ENCODE results near the gene PCDHGA12. TPM values are rescaled to one million over a fixed set of nuclear protein-coding genes. Genes with fewer than 3 reads are reported as not detected.

PCDHGA12 gene
- total and polyA plus RNA-seq, 9 donors = 2.0 to 10.4 (median 7.5) TPM

DNA sequence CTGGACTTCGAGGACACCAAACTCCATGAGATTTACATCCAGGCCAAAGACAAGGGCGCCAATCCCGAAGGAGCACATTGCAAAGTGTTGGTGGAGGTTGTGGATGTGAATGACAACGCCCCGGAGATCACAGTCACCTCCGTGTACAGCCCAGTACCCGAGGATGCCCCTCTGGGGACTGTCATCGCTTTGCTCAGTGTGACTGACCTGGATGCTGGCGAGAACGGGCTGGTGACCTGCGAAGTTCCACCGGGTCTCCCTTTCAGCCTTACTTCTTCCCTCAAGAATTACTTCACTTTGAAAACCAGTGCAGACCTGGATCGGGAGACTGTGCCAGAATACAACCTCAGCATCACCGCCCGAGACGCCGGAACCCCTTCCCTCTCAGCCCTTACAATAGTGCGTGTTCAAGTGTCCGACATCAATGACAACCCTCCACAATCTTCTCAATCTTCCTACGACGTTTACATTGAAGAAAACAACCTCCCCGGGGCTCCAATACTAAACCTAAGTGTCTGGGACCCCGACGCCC lies 46.8 kb downstream of the PCDHGA12 start:
- TF ChIP-seq CTCF (IDR thresholded peaks at IDR 0.05) (no peak), POLR2A (IDR thresholded peaks at IDR 0.05) (no peak), EP300 (IDR thresholded peaks at IDR 0.05) (no peak)

GRCh38 chr5:141477815-141478214 lies 47.5 kb downstream of the PCDHGA12 start:
- intact Hi-C loops (cut with DNase I) = loop anchor here in 2 of 4 donors (5.0 kb wide), 3 partner anchors 34 to 84 kb away; no protein-coding TSS in a partner anchor
- peaks cover 17% of the 10 kb centered on the region for H3K4me1 ChIP-seq (ENCODE audit: insufficient read depth)
- no peak overlapping the region for H3K27ac ChIP-seq

More for the DNA sequence above, 46.8 kb downstream of the PCDHGA12 start:
- intact Hi-C loops (cut with DNase I) = loop anchor here in 2 of 4 donors (5.0 kb wide), 3 partner anchors 35 to 85 kb away; no protein-coding TSS in a partner anchor
- Histone ChIP-seq H3K27ac (peak overlapping the region in 1 of 2 donors; percentile 75), H3K27me3 (no peaks in the 10 kb centered on the region), H3K9me3 (no peaks in the 10 kb centered on the region), H3K4me3 (peak overlapping the region; percentile 59), H3K4me1 (ENCODE audit: insufficient read depth) (peaks cover 17% of the 10 kb centered on the region), H3K36me3 (no peaks in the 10 kb centered on the region)
- no peak for DNase-seq
- WGBS, 3 donors = 32 to 34% (median 33%) methylated on average over 24 of the region's 24 CpGs

GRCh38 chr5:141478321-141478945 lies 48.1 kb downstream of the PCDHGA12 start:
- WGBS, 3 donors = 33 to 43% (median 37%) methylated on average over 20 of the region's 20 CpGs
- no peak for TF ChIP-seq POLR2A (IDR thresholded peaks at IDR 0.05)
- no peak for TF ChIP-seq CTCF (IDR thresholded peaks at IDR 0.05)
- no peaks in the 10 kb centered on the region for H3K9me3 ChIP-seq
- peak overlapping the region; percentile 59 for H3K4me3 ChIP-seq
- H3K36me3 ChIP-seq = no peaks in the 10 kb centered on the region
- H3K4me1 ChIP-seq (ENCODE audit: insufficient read depth) = peaks cover 17% of the 10 kb centered on the region
- DNase-seq = peak in 4 of 5 donors; percentile 39 to 62 (median 53)
- H3K27ac ChIP-seq = no peak overlapping the region
- H3K27me3 ChIP-seq = no peaks in the 10 kb centered on the region
- intact Hi-C loops (cut with DNase I) = loop anchor here in 2 of 4 donors (5.0 kb wide), 3 partner anchors 34 to 84 kb away; no protein-coding TSS in a partner anchor

More at GRCh38 chr5:141477815-141478214, 47.5 kb downstream of the PCDHGA12 start:
- DNase-seq = no peak
- WGBS, 3 donors = 48 to 62% (median 62%) methylated on average over 13 of the region's 13 CpGs
- Histone ChIP-seq H3K36me3 (no peaks in the 10 kb centered on the region), H3K9me3 (no peaks in the 10 kb centered on the region), H3K4me3 (peak overlapping the region; percentile 59), H3K27me3 (no peaks in the 10 kb centered on the region)
- TF ChIP-seq POLR2A (IDR thresholded peaks at IDR 0.05) = no peak

DNA sequence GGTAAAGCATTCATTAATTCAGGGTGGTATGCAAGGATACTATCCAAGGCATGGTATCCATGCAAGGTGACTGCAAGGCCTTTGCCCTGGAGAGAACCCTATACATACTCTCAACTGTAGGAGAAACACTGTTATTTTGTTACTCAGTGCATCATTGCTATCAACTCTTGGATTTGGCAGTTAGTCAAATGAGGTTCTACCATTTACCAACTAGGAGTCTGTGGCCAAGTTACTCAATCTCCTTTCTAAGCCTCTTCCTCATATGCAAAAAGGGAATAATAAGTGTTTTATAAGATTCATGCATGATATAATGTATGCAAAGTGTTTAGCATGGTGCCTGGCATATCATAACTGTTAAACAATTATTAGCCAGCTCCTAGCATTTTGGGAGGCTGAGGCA lies 49.5 kb downstream of the PCDHGA12 start:
- no peaks in the 10 kb centered on the region for H3K9me3 ChIP-seq
- no peaks in the 10 kb centered on the region for H3K27me3 ChIP-seq
- no peak for DNase-seq
- no peaks in the 10 kb centered on the region for H3K36me3 ChIP-seq
- no peak overlapping the region for H3K27ac ChIP-seq
- H3K4me1 ChIP-seq (ENCODE audit: insufficient read depth) = peaks cover 17% of the 10 kb centered on the region
- H3K4me3 ChIP-seq = no peak overlapping the region
- intact Hi-C loops (cut with DNase I) = loop anchor here in 2 of 4 donors (5.0 kb wide), 3 partner anchors 33 to 83 kb away; no protein-coding TSS in a partner anchor
- no peak for TF ChIP-seq POLR2A (IDR thresholded peaks at IDR 0.05)
- TF ChIP-seq CTCF (IDR thresholded peaks at IDR 0.05) = no peak
- no peak for TF ChIP-seq EP300 (IDR thresholded peaks at IDR 0.05)

Other genes with a start within 250 kb of the PCDHGA12 start
Only the 30 nearest of the 35 such genes appear.
- gene PCDHB13, start 216.6 kb upstream of the PCDHGA12 start, total RNA-seq = 1 to 10 TPM; 3.9 to 5.9 (median 4.5) TPM
- gene PCDHB13, start 216.6 kb upstream of the PCDHGA12 start, polyA plus RNA-seq = 1 to 10 TPM; 1.3 to 3.1 TPM
- gene PCDHB14, start 207.2 kb upstream of the PCDHGA12 start, total RNA-seq = 1 to 10 TPM; 3.8 to 7.2 (median 5.4) TPM
- 1 to 10 TPM; 3.8 to 4.5 TPM for gene PCDHB14, start 207.2 kb upstream of the PCDHGA12 start, polyA plus RNA-seq
- gene PCDHB15, start 185.1 kb upstream of the PCDHGA12 start, total RNA-seq = 10 to 100 TPM in 4 of 7 donors, 1 to 10 TPM in 3; 3.4 to 17.0 (median 10.3) TPM
- 1 to 10 TPM; 6.7 to 8.2 TPM for gene PCDHB15, start 185.1 kb upstream of the PCDHGA12 start, polyA plus RNA-seq
- gene SLC25A2, start 126.5 kb upstream of the PCDHGA12 start, total RNA-seq = 1 to 10 TPM in 1 of 7 donors, under 1 TPM in 3, not detected in 3; 0.40 to 1.4 (median 0.54) TPM
- gene SLC25A2, start 126.5 kb upstream of the PCDHGA12 start, polyA plus RNA-seq = under 1 TPM in 1 of 2 donors, not detected in 1; 0.10 TPM
- 100 to 1,000 TPM in 4 of 7 donors, 10 to 100 TPM in 3; 65.1 to 141 (median 102) TPM for gene TAF7, start 109.7 kb upstream of the PCDHGA12 start, total RNA-seq
- 100 to 1,000 TPM in 1 of 2 donors, 10 to 100 TPM in 1; 96.4 to 136 TPM for gene TAF7, start 109.7 kb upstream of the PCDHGA12 start, polyA plus RNA-seq
- 1 to 10 TPM in 3 of 7 donors, under 1 TPM in 4; 0.72 to 2.8 (median 1.00) TPM for gene PCDHGA1, start 100.0 kb upstream of the PCDHGA12 start, total RNA-seq
- under 1 TPM; 0.29 to 0.90 TPM for gene PCDHGA1, start 100.0 kb upstream of the PCDHGA12 start, polyA plus RNA-seq
- 10 to 100 TPM in 5 of 7 donors, 1 to 10 TPM in 2; 7.3 to 13.5 (median 12.0) TPM for gene PCDHGA2, start 91.7 kb upstream of the PCDHGA12 start, total RNA-seq
- 1 to 10 TPM; 3.0 to 5.4 TPM for gene PCDHGA2, start 91.7 kb upstream of the PCDHGA12 start, polyA plus RNA-seq
- 1 to 10 TPM; 5.3 to 8.6 (median 5.9) TPM for gene PCDHGA3, start 86.7 kb upstream of the PCDHGA12 start, total RNA-seq
- gene PCDHGA3, start 86.7 kb upstream of the PCDHGA12 start, polyA plus RNA-seq = 1 to 10 TPM; 1.9 to 2.9 TPM
- gene PCDHGB1, start 80.4 kb upstream of the PCDHGA12 start, total RNA-seq = 1 to 10 TPM; 3.7 to 9.3 (median 5.5) TPM
- 1 to 10 TPM; 1.1 to 1.4 TPM for gene PCDHGB1, start 80.4 kb upstream of the PCDHGA12 start, polyA plus RNA-seq
- gene PCDHGA4, start 75.5 kb upstream of the PCDHGA12 start, total RNA-seq = 1 to 10 TPM; 4.4 to 8.2 (median 6.6) TPM
- 1 to 10 TPM; 1.2 to 3.8 TPM for gene PCDHGA4, start 75.5 kb upstream of the PCDHGA12 start, polyA plus RNA-seq
- 10 to 100 TPM in 2 of 7 donors, 1 to 10 TPM in 5; 4.5 to 11.9 (median 9.3) TPM for gene PCDHGB2, start 70.5 kb upstream of the PCDHGA12 start, total RNA-seq
- gene PCDHGB2, start 70.5 kb upstream of the PCDHGA12 start, polyA plus RNA-seq = 1 to 10 TPM; 1.9 to 4.3 TPM
- 1 to 10 TPM; 4.5 to 9.5 (median 6.4) TPM for gene PCDHGA5, start 66.3 kb upstream of the PCDHGA12 start, total RNA-seq
- 1 to 10 TPM; 1.7 to 3.2 TPM for gene PCDHGA5, start 66.3 kb upstream of the PCDHGA12 start, polyA plus RNA-seq
- gene PCDHGB3, start 60.3 kb upstream of the PCDHGA12 start, total RNA-seq = 1 to 10 TPM; 4.1 to 8.6 (median 5.6) TPM
- 1 to 10 TPM; 1.1 to 2.1 TPM for gene PCDHGB3, start 60.3 kb upstream of the PCDHGA12 start, polyA plus RNA-seq
- 10 to 100 TPM in 3 of 7 donors, 1 to 10 TPM in 4; 6.7 to 14.5 (median 8.7) TPM for gene PCDHGA6, start 56.6 kb upstream of the PCDHGA12 start, total RNA-seq
- gene PCDHGA6, start 56.6 kb upstream of the PCDHGA12 start, polyA plus RNA-seq = 1 to 10 TPM; 3.6 to 4.2 TPM
- 1 to 10 TPM; 4.2 to 8.6 (median 5.8) TPM for gene PCDHGA7, start 47.8 kb upstream of the PCDHGA12 start, total RNA-seq
- gene PCDHGA7, start 47.8 kb upstream of the PCDHGA12 start, polyA plus RNA-seq = 1 to 10 TPM; 1.3 to 2.3 TPM
- 10 to 100 TPM in 1 of 7 donors, 1 to 10 TPM in 6; 6.0 to 12.0 (median 8.8) TPM for gene PCDHGB4, start 42.8 kb upstream of the PCDHGA12 start, total RNA-seq
- 1 to 10 TPM; 2.1 to 3.1 TPM for gene PCDHGB4, start 42.8 kb upstream of the PCDHGA12 start, polyA plus RNA-seq
- 1 to 10 TPM; 2.9 to 7.6 (median 3.8) TPM for gene PCDHGA8, start 37.9 kb upstream of the PCDHGA12 start, total RNA-seq
- gene PCDHGA8, start 37.9 kb upstream of the PCDHGA12 start, polyA plus RNA-seq = under 1 TPM; 0.37 to 0.41 TPM
- gene PCDHGB5, start 32.6 kb upstream of the PCDHGA12 start, total RNA-seq = 10 to 100 TPM; 13.2 to 19.7 (median 18.2) TPM
- 1 to 10 TPM; 4.5 to 8.2 TPM for gene PCDHGB5, start 32.6 kb upstream of the PCDHGA12 start, polyA plus RNA-seq
- gene PCDHGA9, start 27.7 kb upstream of the PCDHGA12 start, total RNA-seq = 10 to 100 TPM in 4 of 7 donors, 1 to 10 TPM in 3; 5.4 to 11.7 (median 10.6) TPM
- gene PCDHGA9, start 27.7 kb upstream of the PCDHGA12 start, polyA plus RNA-seq = 1 to 10 TPM; 2.3 to 5.2 TPM
- 10 to 100 TPM in 6 of 7 donors, 1 to 10 TPM in 1; 9.8 to 18.1 (median 14.4) TPM for gene PCDHGB6, start 22.5 kb upstream of the PCDHGA12 start, total RNA-seq
- 10 to 100 TPM in 1 of 2 donors, 1 to 10 TPM in 1; 7.0 to 12.3 TPM for gene PCDHGB6, start 22.5 kb upstream of the PCDHGA12 start, polyA plus RNA-seq
- gene PCDHGA10, start 17.5 kb upstream of the PCDHGA12 start, total RNA-seq = 1 to 10 TPM; 5.0 to 9.7 (median 8.1) TPM
- 1 to 10 TPM; 1.3 to 3.9 TPM for gene PCDHGA10, start 17.5 kb upstream of the PCDHGA12 start, polyA plus RNA-seq
- 10 to 100 TPM; 11.3 to 22.9 (median 20.0) TPM for gene PCDHGB7, start 12.8 kb upstream of the PCDHGA12 start, total RNA-seq
- 10 to 100 TPM in 1 of 2 donors, 1 to 10 TPM in 1; 8.0 to 19.9 TPM for gene PCDHGB7, start 12.8 kb upstream of the PCDHGA12 start, polyA plus RNA-seq
- 1 to 10 TPM; 3.2 to 7.7 (median 5.7) TPM for gene PCDHGA11, start 9.5 kb upstream of the PCDHGA12 start, total RNA-seq
- 1 to 10 TPM; 1.4 to 2.6 TPM for gene PCDHGA11, start 9.5 kb upstream of the PCDHGA12 start, polyA plus RNA-seq
- gene PCDHGC3, start 45.5 kb downstream of the PCDHGA12 start, total RNA-seq = 10 to 100 TPM; 19.6 to 85.3 (median 67.7) TPM
- 10 to 100 TPM; 63.1 to 92.9 TPM for gene PCDHGC3, start 45.5 kb downstream of the PCDHGA12 start, polyA plus RNA-seq
- gene PCDHGC4, start 54.5 kb downstream of the PCDHGA12 start, total RNA-seq = 1 to 10 TPM; 1.0 to 4.5 (median 2.4) TPM
- gene PCDHGC4, start 54.5 kb downstream of the PCDHGA12 start, polyA plus RNA-seq = under 1 TPM; 0.22 to 0.32 TPM
- 1 to 10 TPM; 1.4 to 3.5 (median 2.0) TPM for gene PCDHGC5, start 58.6 kb downstream of the PCDHGA12 start, total RNA-seq
- gene PCDHGC5, start 58.6 kb downstream of the PCDHGA12 start, polyA plus RNA-seq = under 1 TPM; 0.19 to 0.48 TPM
- 10 to 100 TPM; 28.0 to 51.0 (median 44.0) TPM for gene DIAPH1, start 188.5 kb downstream of the PCDHGA12 start, total RNA-seq
- gene DIAPH1, start 188.5 kb downstream of the PCDHGA12 start, polyA plus RNA-seq = 10 to 100 TPM; 21.2 to 45.6 TPM
- 10 to 100 TPM; 34.2 to 55.6 (median 49.4) TPM for gene HDAC3, start 206.3 kb downstream of the PCDHGA12 start, total RNA-seq
- 10 to 100 TPM; 43.3 to 73.8 TPM for gene HDAC3, start 206.3 kb downstream of the PCDHGA12 start, polyA plus RNA-seq
- gene RELL2, start 206.5 kb downstream of the PCDHGA12 start, total RNA-seq = 1 to 10 TPM in 5 of 7 donors, under 1 TPM in 2; 0.58 to 3.0 (median 1.5) TPM
- gene RELL2, start 206.5 kb downstream of the PCDHGA12 start, polyA plus RNA-seq = 1 to 10 TPM in 1 of 2 donors, not detected in 1; 1.9 TPM
- 10 to 100 TPM; 21.1 to 35.2 (median 25.0) TPM for gene FCHSD1, start 220.9 kb downstream of the PCDHGA12 start, total RNA-seq
- 10 to 100 TPM; 10.4 to 21.8 TPM for gene FCHSD1, start 220.9 kb downstream of the PCDHGA12 start, polyA plus RNA-seq